Cardiac muscle cell (in vitro differentiated cells and primary cell): ENCODE measurements around the gene OPRL1. TPM values are rescaled to one million over a fixed set of nuclear protein-coding genes. Genes with fewer than 3 reads are reported as not detected.

Experiments
- DNase-seq, 2 donors: peaks; one replicate each; pipeline versions ENCODE4 v3.0.0 to v3.0.0-alpha.2; 2010 to 2017; ENCODE audit warnings: low read depth in 1 of 2, low spot score in 1 of 2
- H3K27ac ChIP-seq: fragments of 200-600 bp; sonication (generic); 2 replicates; pipeline ENCODE4 v1.5.1; 2016
- H3K27me3 ChIP-seq: fragments of 200-600 bp; sonication (generic); 2 replicates; pipeline ENCODE4 v1.6.0; 2016; ENCODE audit warnings: control low read depth
- H3K36me3 ChIP-seq: fragments of 200-600 bp; sonication (generic); 2 replicates; pipeline ENCODE4 v1.5.1; 2016; ENCODE audit warnings: control low read depth
- H3K4me1 ChIP-seq: fragments of 200-600 bp; sonication (generic); 2 replicates; pipeline ENCODE4 v1.8.1; 2017; ENCODE audit warnings: low read depth, mild to moderate bottlenecking, mixed run types
- H3K4me3 ChIP-seq: fragments of 200-600 bp; sonication (generic); 2 replicates; pipeline ENCODE4 v1.5.1; 2016; ENCODE audit warnings: mild to moderate bottlenecking
- H3K9me3 ChIP-seq: fragments of 200-600 bp; sonication (generic); 2 replicates; pipeline ENCODE4 v1.5.1; 2017; ENCODE audit warnings: low read depth, mild to moderate bottlenecking, control low read depth
- CTCF ChIP-seq: IDR thresholded peaks from 2 replicates; pipeline ENCODE4 v1.5.1; 2012; ENCODE audit warnings: low read depth, mild to moderate bottlenecking, low read length
- polyA plus RNA-seq: library from polyadenylated mRNA; unstranded; fragments of >200 nt; fragmentation: Nextera tagmentation; extraction: Ambion mirVana; gene quantifications from 2 replicates; pipeline ENCODE4 v1.2.1, GENCODE V29; 2016
- total RNA-seq: library from RNA; depleted of rRNA; stranded (reverse); fragments of >200 nt; gene quantifications from 2 replicates; pipeline ENCODE4 v1.2.3, GENCODE V29; 2016

The OPRL1 gene
- total and polyA plus RNA-seq, 2 experiments from 2014 or later = 2.1 to 9.6 TPM

- DNase-seq = no peak
- H3K4me3 ChIP-seq = no peak overlapping the region
- H3K27ac ChIP-seq = no peak overlapping the region
- peaks cover 23% of the 10 kb centered on the region for H3K27me3 ChIP-seq
- H3K36me3 ChIP-seq = no peaks in the 10 kb centered on the region
- H3K4me1 ChIP-seq = peaks cover 4% of the 10 kb centered on the region
- TF ChIP-seq CTCF = no peak
- H3K9me3 ChIP-seq = no peaks in the 10 kb centered on the region
Measured at GRCh38 chr20:64092258-64093012, 12.6 kb downstream of the OPRL1 start.

GRCh38 chr20:64093013-64093503 lies 13.2 kb downstream of the OPRL1 start:
- Histone ChIP-seq H3K9me3 (no peaks in the 10 kb centered on the region), H3K4me1 (peaks cover 4% of the 10 kb centered on the region), H3K27ac (no peak overlapping the region), H3K36me3 (no peaks in the 10 kb centered on the region), H3K27me3 (peaks cover 18% of the 10 kb centered on the region), H3K4me3 (no peak overlapping the region)
- DNase-seq = peak in 1 of 2 donors; percentile 24
- no peak for TF ChIP-seq CTCF

DNA sequence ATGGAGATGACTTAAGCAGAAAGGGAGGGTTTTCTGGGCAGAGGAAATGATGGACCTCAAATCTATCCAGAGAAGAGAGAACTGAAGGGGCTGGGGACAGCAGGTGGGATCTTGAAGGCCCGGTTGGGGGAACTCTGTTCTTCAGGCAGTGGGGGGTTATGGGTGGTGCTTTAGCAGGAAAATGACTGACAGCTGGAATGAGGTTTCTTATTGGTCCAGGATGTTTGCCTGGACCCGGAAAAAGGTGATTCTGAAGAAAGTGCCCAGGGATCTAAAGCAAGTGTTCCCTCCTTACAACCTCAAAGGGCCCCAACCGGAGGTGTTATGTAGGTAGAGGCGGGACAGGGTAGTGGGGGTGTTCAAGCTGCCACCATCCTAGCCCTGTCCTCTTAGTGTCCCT lies 15.6 kb downstream of the OPRL1 start:
- Histone ChIP-seq H3K36me3 (no peaks in the 10 kb centered on the region), H3K9me3 (no peaks in the 10 kb centered on the region), H3K4me1 (peaks cover 4% of the 10 kb centered on the region), H3K27ac (no peak overlapping the region), H3K27me3 (peaks cover 3% of the 10 kb centered on the region), H3K4me3 (no peak overlapping the region)
- TF ChIP-seq CTCF = no peak
- no peak for DNase-seq

DNA sequence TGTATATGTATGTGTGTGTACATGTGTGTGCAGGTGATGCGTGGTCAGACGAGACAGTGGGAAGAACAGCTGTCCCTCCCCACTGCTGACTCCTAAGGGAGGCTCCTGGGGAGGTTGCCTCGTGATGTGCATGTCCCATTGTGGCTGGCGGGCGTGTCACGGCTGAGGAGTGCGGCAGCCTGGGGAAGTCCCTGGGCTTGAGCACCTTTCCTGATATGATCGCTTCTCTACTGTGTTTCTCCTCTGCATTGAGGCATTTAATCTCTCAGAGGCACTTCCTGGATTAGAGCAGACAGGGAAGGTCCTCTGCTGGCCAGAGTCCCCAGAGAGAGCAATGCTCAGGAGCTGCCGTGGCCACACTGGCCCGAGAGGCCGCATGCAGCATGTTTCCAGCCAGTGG lies 16.0 kb downstream of the OPRL1 start:
- DNase-seq = no peak
- H3K27me3 ChIP-seq = peaks cover 6% of the 10 kb centered on the region
- peaks cover 4% of the 10 kb centered on the region for H3K4me1 ChIP-seq
- no peak for TF ChIP-seq CTCF
- H3K9me3 ChIP-seq = no peaks in the 10 kb centered on the region
- H3K4me3 ChIP-seq = no peak overlapping the region
- no peak overlapping the region for H3K27ac ChIP-seq
- H3K36me3 ChIP-seq = no peaks in the 10 kb centered on the region

- H3K4me3 ChIP-seq = no peak overlapping the region
- TF ChIP-seq CTCF = no peak
- DNase-seq = no peak
- no peaks in the 10 kb centered on the region for H3K36me3 ChIP-seq
- peaks cover 4% of the 10 kb centered on the region for H3K4me1 ChIP-seq
- no peaks in the 10 kb centered on the region for H3K9me3 ChIP-seq
- H3K27ac ChIP-seq = no peak overlapping the region
- peaks cover 12% of the 10 kb centered on the region for H3K27me3 ChIP-seq
Measured at GRCh38 chr20:64096535-64096934, 16.7 kb downstream of the OPRL1 start.
